Measurements from ENCODE around the gene ARX.

The ARX gene

DNA sequence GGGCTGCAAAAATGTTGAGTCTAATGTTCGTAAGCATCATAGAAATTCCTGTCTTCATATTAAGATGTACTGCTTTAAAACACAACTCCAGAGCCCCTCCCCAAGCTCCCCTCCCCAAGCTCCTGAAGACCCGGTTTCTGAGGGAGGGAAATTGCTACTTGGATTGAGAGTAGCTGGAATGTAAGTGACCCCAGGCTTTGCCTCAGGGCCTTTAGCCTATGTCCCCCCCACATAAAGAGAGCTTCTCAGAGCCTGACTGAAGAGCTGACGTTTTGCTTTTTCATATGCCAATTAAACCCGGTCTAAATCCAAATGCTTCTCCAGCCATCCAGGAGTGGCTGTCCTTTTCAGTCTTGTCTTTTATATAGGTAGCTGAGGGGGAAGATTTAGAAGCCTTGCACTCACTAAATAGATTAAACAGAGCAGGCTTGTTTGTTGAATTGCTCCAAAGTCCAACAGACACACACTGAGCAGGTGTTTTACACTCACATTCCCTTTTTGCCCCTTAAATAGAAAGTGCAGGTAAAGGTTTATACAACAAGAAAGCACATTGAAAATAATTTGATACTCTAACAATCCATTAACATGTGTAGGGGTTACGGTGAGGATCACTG lies 19.6 kb downstream of the ARX start:
- no peak for DNase-seq

DNA sequence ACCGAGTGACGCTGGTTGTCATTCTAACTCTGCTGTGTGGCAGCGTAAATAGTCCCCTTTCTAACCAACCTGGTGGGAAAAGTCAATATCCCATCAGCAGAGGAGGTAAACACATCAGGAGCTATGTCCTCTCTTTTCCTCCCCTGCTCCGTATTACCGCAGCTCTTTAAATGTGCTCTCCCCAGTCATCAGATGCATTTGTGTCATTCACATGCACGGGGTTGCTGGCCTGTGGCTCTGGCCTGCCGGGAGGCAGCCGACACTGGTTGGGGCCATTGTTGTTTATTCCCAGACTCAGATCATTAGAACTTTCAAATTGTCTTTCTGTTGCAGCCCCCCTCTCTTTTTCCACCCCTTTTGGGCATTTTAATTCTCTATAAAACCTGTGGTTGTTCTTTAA lies 21.9 kb downstream of the ARX start:
- DNase-seq, result no peak

- DNase-seq, result peak; percentile 71
These were observed 25.2 kb downstream of the ARX start for GRCh38 chrX:24990535-24990934.

GRCh38 chrX:24988314-24988713 lies 27.5 kb downstream of the ARX start:
- DNase-seq, result no peak

DNA sequence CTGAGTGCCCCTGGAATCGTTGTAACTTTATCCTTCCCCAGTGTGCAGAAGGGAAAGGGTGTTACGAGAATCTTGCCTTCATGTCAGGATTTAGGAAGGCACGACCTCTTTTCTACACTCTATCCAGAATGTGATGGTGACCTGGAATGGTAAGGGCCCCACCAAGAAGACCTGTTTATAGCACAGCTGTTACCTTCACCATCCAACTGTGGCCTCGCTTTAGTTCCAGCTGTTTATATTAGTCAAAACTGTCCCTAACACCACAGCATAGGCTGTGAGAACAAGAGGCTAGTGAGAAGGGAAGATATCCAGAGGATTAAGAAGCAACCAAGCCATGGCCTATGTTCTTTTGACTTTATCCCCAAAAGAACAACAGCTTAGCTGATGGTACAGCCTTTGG lies 28.0 kb downstream of the ARX start:
- DNase-seq, result no peak

DNA sequence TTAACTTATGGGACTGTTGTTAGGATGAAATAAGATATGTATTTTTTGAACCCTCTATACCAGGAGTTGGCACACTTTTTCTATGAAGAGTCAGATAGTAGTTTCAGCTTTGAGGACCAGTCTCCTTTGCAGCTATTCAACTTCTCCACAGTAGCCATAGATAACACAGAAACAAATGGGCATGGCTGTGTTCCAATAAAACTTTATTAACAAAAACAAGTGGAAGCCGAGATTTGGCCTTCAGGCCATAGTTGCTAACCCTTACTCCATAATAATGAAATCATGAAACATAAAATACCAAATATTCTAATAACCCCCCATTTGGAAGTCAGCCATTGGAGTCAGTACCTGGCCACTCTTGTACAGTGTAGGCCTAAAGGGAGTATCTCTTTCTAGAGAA lies 30.6 kb downstream of the ARX start:
- DNase-seq, result no peak

- no peak for DNase-seq
These were observed 31.8 kb downstream of the ARX start for GRCh38 chrX:24983931-24984330.

DNA sequence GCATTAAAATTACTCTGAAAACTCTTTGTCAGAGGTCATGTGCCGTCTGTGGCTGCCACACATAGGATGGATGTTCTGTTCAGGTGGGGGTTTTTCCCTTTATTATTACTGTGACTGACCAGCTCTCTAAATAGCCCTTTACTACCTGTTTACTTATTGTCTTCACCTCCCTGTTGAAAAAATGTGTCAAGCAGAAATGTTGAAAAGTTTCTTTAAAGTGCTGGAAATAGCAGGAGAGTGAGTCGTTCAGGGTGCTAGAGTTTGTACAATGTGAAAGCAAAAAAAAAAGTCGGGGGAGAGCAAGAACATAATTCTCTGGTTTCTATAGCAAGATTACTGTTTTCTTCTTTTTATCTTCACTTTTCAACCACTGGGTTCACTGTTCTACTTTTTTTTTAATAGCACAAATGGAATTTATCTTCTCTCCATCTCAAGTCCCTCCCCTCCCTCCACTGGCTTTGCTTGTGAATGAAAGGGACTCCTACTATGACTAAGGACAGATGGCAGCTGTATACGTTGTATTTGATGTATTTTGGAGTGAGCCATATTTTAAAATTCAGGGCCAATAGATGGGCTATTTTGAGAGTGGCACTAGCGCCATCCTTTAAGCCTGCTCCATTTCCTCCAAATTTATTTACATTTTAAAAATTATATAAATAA lies 33.3 kb downstream of the ARX start:
- DNase-seq, result no peak

- no peak for DNase-seq
These were observed 34.7 kb downstream of the ARX start for GRCh38 chrX:24981030-24981429.

DNA sequence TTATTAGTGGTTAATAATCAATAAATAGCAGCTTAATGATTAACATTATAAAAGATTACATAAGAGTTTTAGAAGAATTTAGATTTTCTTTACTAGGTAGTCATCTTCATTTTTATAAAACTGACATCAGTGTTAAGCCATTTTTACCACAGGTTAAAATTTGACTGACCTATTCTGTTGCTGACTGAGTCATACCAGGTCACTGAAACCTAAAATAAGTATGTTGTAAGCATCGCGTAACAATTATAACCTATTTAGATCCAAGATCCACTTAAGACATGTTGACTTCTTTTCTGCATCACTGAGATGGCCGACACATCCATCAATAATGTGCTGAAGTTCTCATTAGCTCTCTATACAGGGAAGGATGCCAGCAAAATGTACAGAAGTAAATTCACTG lies 36.7 kb downstream of the ARX start:
- no peak for DNase-seq

DNA sequence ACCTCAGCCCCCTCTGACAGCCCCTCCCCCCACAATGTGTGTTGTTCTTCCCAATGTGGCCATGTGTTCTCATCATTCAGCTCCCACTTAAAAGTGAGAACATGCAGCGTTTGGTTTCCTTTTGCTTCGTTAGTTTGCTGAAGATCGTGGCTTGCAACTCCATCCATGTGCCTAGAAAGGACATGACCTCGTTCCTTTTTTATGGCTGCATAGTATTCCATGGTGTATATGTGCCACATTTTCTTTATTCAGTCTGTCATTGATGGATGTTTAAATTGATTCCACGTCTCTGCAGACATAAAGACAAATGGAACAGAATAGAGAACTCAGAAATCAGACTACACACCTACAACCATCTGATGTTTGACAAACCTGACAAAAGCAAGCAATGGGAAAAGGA lies 46.0 kb downstream of the ARX start:
- DNase-seq, result no peak

DNA sequence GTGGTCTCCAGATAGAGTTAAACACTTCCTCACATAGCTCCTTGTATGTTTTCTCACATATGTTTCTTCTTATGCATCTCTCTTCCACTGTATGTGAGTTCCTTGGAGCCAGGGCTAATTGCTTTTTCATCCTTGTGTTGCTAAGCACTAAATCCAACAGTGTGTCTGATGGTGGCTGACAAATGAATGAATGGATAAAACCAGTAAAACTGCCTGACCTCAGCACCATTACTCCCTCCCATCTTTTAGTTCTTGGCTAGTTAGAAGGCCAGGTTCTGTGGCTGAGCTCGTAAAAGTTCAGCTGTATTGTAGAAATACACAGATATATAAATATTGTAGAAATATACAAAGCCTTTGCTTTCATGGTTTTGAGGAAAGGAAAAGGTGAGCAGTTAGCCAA lies 50.4 kb downstream of the ARX start:
- DNase-seq, result no peak

DNA sequence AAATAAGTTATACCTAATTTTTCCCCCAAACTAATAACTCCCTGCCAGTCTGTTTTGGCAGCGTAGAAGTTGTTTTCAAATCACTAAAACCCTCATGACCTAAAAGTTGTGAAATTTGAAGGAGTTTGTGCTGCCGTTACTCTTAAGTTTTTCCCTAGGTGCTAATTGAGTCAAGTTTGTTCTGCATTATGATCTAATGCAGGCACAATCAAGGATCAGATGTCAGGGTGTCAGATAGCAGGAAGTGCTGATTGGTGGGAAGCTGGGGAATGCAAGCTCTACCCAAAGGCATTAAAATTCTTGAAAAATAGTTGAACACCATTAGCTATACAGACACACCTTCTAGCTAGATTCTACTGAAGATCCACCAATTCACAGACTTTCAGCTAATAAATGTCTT lies 51.9 kb downstream of the ARX start:
- no peak for DNase-seq

DNA sequence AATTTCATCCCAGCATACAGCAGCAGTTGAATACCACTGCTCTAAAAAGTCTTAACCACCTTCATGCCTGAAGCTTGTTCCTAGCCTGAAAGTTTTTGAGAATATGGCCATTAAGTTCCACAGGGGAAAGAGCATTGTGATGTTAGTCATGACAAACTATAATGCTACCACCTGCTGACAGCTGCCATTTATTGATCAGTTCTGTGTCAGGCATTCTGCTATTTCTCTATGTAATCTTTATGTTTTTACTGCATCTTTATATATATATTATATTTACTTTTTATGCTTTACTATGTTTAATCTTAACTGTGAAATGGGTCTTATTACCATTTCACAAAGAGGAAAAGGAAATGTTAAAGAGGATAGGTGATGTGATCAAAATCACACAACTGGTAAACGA lies 54.0 kb downstream of the ARX start:
- no peak for DNase-seq

GRCh38 chrX:24956828-24957227 lies 58.9 kb downstream of the ARX start:
- no peak for DNase-seq

DNA sequence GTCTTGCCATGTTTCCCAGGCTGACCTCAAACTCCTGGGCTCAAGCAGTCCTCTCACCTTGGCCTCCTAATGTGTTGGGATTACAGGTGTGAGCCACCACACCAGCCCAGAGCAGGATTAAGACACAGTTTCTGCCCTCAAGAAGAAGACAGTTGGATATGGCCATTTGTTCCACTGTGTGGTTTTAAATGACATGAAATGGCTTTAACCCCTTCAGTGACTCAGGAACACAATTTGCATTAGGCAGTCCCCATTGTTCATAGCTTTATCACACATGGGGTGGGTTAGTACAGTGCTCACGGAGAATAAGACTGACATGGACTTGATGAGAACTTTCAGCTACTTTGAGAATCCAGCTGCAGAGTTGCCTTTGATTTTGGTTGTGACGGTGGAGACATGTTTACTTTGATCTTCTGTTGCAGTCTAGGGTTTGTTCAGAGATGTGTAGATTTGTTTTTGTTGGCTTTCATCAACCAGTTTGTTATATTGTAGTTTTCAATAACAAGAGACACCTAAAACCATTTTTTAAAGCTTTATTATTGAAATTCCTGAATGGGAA lies 60.3 kb downstream of the ARX start:
- DNase-seq, result no peak

DNA sequence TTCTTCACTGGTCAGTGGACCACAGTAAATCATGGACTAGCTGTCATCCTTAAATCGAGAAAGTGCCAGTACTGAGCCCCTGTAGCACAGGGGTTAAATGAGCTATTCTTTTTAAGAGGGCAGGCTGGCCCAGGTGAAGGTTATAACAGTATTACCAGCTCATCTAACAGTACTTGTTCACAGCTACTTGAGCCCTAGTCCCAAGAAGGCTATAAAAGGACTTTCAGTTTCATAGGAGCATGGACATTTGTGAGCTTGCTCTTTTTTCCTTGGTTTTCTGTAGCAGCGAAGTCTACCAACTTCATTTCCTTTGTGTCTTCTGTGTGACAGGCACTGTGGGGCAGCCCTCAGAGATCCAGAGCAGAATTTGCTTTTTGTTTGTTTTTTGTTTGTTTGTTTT lies 61.0 kb downstream of the ARX start:
- DNase-seq, result no peak

All from NCI-H1105 treated with DMSO at 0.1 percent for 48 hours (cell line).